GM20000 (cell line): ENCODE data around the gene TBC1D21.

ENCODE experiments used
- DNase-seq: peaks from one replicate; pipeline ENCODE4 v3.0.0; 2012; ENCODE audit warnings: low spot score
- CTCF ChIP-seq: IDR thresholded peaks from 2 replicates; pipeline ENCODE4 v1.5.1; 2012; ENCODE audit warnings: mild to moderate bottlenecking, control low read depth; ENCODE audit errors: extremely low read depth, missing control alignments

Gene TBC1D21

GRCh38 chr15:73889053-73889761, 15.8 kb downstream of the TBC1D21 start:
- no peak for TF ChIP-seq CTCF
- no peak for DNase-seq

- no peak for TF ChIP-seq CTCF
- no peak for DNase-seq
These were observed 16.4 kb downstream of the TBC1D21 start for GRCh38 chr15:73889762-73890124.

- no peak for TF ChIP-seq CTCF
These were observed 18.3 kb downstream of the TBC1D21 start for GRCh38 chr15:73891328-73892315.

GRCh38 chr15:73892446-73893226, 19.3 kb downstream of the TBC1D21 start:
- TF ChIP-seq CTCF: no peak
- DNase-seq: no peak

More at GRCh38 chr15:73891328-73892315, 18.3 kb downstream of the TBC1D21 start:
- no peak for DNase-seq

GRCh38 chr15:73894133-73894814, 20.9 kb downstream of the TBC1D21 start:
- DNase-seq: no peak
- TF ChIP-seq CTCF: no peak

GRCh38 chr15:73897441-73898261, 24.3 kb downstream of the TBC1D21 start:
- DNase-seq: peak; percentile 78
- TF ChIP-seq CTCF: peak; percentile 84
